Activated CD4-positive, alpha-beta T cell treated with anti-CD3 and anti-CD28 coated beads for 24 hours (primary cell): ENCODE results near the gene GRAP.

Experiments
- DNase-seq, 2 donors: peaks; one replicate each; pipeline ENCODE4 v3.0.0-alpha.2; 2020; ENCODE audit warnings: low read depth in 2 of 2

GRAP gene

DNA sequence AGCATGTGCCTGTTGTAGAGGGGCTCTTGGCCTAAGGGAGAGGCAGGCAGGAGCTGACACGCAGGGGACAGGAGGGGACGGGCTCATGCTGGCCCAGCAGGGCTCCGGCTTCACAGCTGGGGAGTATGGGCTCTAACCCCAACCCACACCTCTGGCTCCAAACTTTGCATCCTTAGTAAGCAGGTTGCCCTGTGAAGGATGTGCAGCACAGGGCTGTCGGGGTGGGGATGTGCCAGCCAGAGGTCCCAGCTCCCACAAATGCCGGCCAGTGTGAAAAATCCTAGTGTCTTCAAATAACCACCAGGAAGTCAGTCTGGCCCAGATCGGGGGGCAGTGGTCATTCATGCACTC lies 28.2 kb downstream of the GRAP start:
- DNase-seq: no peak

DNA sequence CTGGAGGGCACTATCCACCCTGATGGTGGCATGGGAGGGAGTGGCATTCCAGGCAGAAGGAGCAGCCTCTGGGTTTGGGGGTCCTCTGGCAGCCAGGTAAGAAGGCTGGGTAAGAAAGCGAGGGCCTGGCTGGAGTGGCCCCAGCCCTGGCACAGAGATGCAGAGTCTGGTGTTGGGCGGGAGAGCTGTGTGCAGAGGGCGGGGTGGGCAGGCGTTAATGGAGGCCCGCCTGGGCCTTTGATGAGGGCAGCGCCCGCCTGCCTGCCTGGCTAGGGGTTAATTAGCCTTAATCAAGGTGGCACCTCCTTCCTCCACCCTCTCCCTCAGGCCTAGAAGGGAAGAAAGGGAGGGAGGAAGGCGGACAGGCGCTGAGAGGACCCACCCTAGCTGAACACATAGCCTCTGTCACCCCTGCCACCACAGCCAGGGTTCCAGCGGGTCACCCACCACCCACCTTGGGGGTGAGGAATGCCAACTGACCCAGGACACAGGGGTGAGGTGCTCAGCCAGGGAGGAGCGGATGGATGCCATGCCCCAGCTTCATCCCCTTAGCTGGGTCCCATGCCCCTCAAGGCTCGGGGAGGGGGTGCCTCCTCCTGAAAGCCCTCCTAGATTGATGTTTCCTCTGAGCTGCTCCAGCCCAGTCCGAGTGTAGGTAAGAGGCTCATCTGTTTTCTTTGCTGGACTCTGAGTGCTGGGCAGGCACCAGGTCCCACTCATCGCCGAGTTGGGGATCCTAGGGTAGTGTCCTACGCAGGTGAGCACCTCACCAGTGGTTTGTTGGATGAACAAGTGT lies 28.8 kb downstream of the GRAP start:
- no peak for DNase-seq

DNA sequence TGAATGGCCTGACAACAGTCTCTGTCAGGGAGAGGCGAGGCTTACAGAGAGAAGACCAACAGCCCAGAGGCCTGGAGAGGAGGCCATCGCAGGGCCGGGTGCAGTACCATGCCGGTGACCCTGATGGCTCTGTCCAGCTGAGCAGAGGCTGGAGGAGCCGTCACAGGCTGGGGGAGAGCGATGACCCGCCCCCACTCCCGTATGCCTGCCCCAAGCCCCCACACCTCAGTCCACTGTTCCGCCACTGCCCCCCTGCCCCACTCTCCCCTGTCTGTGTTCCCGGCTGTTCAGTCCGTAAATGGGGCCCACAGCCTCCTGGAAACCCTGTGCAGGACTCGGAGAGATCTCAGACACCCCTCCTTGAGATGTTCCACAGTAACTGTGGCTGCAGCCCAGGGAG lies 29.4 kb downstream of the GRAP start:
- DNase-seq: no peak

GRCh38 chr17:19016881-19017280 lies 29.9 kb downstream of the GRAP start:
- no peak for DNase-seq

GRCh38 chr17:19016297-19016696 lies 30.5 kb downstream of the GRAP start:
- DNase-seq: no peak

GRCh38 chr17:19015428-19015827 lies 31.3 kb downstream of the GRAP start:
- DNase-seq: no peak

DNA sequence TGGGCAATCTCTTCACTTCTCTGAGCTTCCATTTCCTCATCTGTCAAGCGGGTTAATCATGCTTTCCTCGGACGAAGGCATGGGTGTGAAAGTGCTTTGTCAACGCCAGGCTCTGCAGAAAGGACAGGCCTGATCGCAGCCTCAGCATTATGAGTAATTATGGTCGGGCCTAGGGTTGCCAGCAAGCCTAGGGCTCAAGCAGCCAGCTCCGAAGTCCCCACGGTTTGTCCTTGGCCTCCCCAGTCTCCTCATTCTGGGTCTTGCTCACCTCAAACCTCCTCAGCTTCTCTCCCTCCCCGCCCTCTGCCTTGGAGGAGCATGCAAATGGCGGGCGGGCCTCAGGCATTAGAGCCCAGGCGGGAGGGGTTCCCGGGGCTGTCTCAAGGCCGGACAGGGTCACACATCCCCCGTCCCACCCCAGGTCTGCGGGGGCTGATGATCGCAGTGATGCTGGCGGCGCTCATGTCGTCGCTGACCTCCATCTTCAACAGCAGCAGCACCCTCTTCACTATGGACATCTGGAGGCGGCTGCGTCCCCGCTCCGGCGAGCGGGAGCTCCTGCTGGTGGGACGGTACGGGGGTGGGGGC lies 32.0 kb downstream of the GRAP start:
- no peak for DNase-seq

- no peak for DNase-seq
These were observed 32.7 kb downstream of the GRAP start for GRCh38 chr17:19013806-19014627.

GRCh38 chr17:19013226-19013625 lies 33.5 kb downstream of the GRAP start:
- no peak for DNase-seq

GRCh38 chr17:19012171-19013080 lies 34.3 kb downstream of the GRAP start:
- DNase-seq: no peak

GRCh38 chr17:19011581-19011980 lies 35.2 kb downstream of the GRAP start:
- no peak for DNase-seq

- no peak for DNase-seq
These were observed 35.8 kb downstream of the GRAP start for GRCh38 chr17:19010729-19011505.

GRCh38 chr17:19009970-19010369 lies 36.8 kb downstream of the GRAP start:
- no peak for DNase-seq

- DNase-seq: no peak
These were observed 40.1 kb downstream of the GRAP start for GRCh38 chr17:19006698-19007097.

- no peak for DNase-seq
These were observed 40.8 kb downstream of the GRAP start for GRCh38 chr17:19005789-19006430.

DNA sequence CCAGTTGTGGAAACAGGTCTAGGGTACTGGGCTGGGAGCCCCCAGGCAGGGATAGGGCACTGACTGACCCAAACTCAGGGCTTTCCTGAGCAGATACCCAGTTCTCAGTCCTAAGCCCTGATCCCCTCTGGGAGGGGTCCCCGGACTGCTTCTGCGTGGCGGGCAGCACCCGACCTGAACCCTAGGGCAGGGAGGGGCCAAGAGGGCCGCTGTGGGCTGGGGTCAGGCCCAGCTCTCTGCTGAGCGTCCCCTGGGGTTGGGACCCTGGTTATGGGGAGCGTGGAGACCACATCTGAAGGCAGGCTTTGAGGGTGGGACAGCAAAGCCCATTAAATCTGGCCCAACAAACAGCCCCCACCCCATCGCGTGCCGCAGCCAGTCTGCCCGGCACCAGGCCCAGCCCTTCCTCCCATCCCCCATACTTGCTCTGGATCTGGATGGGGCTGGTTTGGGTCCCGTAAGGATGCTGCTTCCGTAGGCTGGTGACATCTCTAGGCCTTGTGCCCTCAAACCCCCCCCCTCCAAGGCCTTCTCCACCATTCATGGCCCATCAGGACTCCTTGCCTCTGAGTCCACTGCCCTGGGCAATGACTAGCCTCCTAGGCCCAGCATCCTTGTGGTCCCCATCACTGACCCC lies 41.5 kb downstream of the GRAP start:
- no peak for DNase-seq

DNA sequence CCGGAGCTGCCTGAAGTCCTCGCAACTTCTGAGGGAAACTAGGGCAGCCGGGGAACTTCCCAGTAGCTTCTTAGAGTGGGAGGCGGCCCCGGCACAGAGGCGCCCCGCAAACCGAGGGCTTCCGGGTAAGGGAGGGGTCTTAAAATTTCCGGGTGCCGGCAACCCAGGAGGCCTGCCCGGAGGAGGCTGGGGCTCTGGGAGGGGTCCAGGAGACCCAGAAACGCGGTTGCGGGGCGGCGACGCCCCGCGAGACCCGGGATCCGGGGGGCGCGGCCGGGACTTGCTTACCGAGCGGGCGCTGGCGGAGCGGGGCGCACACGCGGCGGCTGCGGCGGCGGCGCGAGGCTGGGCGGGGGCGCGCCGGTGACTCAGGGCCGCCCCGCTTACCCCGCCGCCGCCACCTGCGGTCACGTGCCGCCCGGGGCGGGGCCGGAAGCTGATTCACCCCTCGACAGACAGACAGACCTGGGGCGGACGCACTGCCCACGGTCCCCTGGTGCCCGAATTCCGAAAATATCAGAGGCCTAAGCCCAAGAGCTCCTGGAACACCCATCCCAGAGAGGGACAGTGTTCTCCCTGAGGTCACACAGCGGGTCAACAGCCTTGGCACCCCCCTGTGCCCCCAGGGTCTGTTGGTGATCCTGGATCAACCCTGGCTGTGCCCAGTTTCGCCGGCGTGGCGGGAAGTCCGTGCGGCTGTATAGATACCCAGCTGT lies 42.2 kb downstream of the GRAP start, which contains the start of gene FAM83G:
TSS of gene FAM83G (minus strand) at position 344 of the 716 bp plus-strand sequence. CDS start 723 bp downstream, outside the sequence.
- peak; percentile 84 to 86 for DNase-seq

DNA sequence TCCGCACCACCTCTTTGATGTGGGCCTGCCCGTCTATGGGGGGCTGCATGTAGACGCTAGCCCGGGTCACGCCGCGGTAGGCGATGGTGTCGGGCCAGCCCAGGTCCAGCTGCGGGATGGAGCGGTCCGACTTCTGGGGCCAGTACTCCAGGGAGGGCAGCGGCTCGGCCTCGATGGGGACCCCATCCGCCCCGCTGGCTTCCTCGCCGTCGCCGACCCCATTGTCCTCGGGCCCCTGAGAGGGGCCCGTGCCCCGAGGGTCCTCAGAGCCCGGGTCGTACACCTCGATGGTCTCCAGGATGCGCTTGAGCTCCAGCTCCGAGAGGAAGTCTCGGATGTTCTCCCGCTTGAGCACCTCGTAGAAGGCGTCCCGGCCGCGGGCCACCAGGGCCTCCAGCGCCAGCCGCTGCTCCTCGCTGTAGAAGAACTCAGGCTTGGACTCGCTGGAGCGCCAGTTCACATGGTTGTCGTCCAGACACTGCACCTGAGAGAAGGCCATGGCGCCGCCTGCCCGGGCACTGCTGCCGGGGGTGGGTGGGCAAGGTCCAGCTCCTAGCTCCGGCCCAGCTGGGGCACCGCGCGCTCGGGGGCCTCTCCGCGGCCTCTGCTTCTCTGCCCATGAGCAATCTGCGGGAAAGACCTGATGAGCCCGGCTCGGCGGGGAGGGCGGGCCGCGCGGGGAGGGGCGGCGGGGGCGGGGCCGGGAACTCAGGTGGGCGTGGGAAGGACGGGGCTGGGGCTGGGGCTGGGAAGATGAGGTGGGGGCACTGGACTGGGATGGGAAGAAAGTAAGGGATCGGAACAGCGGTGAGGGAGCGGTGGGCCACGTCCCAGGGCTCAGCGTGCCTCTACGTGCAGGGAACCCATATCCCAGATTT lies 43.0 kb downstream of the GRAP start:
- DNase-seq: peak in 1 of 2 donors; percentile 40
